ENCODE results near the gene BEGAIN. TPM values are rescaled to one million over a fixed set of nuclear protein-coding genes. Genes with fewer than 3 reads are reported as not detected.

BEGAIN gene
- total and polyA plus RNA-seq, 4 donors: 0.27 to 1.6 (median 1.3) TPM

GRCh38 chr14:100570726-100571454 lies 16.3 kb downstream of the BEGAIN start:
- Histone ChIP-seq H3K36me3 (ENCODE audit: control insufficient read depth in 4 of 4, insufficient read depth in 4 of 4, low read length in 4 of 4) (no peaks in the 10 kb centered on the region), H3K4me1 (ENCODE audit: control insufficient read depth in 5 of 5, insufficient read depth in 5 of 5, low read length in 5 of 5) (peaks cover 0 to 11% (median 3%) of the 10 kb centered on the region in 5 donors), H3K27me3 (ENCODE audit: control insufficient read depth in 3 of 3, insufficient read depth in 3 of 3, low read length in 2 of 3) (peaks cover 13 to 52% (median 17%) of the 10 kb centered on the region in 3 donors), H3K9ac (ENCODE audit: insufficient read depth in 1 of 2, low read length in 2 of 2) (no peak overlapping the region), H3K27ac (ENCODE audit: low read depth in 1 of 2, low read length in 1 of 2) (no peak overlapping the region), H3K4me3 (no peak overlapping the region), H3K9me3 (ENCODE audit: control insufficient read depth in 4 of 4, insufficient read depth in 3 of 4, low read length in 3 of 4) (no peaks in the 10 kb centered on the region)
- ATAC-seq (ENCODE audit: insufficient read depth, low FRiP score) (no peak), DNase-seq (no peak)
- 77% methylated on average over 21 to 23 of the region's 23 CpGs for WGBS, 2 donors
- TF ChIP-seq CTCF (IDR thresholded peaks at IDR 0.05; ENCODE audit: control extremely low read depth, extremely low read depth): no peak

- no peak for ATAC-seq (ENCODE audit: insufficient read depth, low FRiP score)
- H3K36me3 ChIP-seq (ENCODE audit: control insufficient read depth in 4 of 4, insufficient read depth in 4 of 4, low read length in 4 of 4): no peaks in the 10 kb centered on the region
- WGBS, 2 donors: 41 to 52% methylated on average over 14 of the region's 14 CpGs
- peaks cover 17 to 52% (median 20%) of the 10 kb centered on the region in 3 donors for H3K27me3 ChIP-seq (ENCODE audit: control insufficient read depth in 3 of 3, insufficient read depth in 3 of 3, low read length in 2 of 3)
- no peak overlapping the region for H3K9ac ChIP-seq (ENCODE audit: insufficient read depth in 1 of 2, low read length in 2 of 2)
- H3K4me3 ChIP-seq: no peak overlapping the region
- H3K27ac ChIP-seq (ENCODE audit: low read depth in 1 of 2, low read length in 1 of 2): no peak overlapping the region
- no peak for DNase-seq
- TF ChIP-seq CTCF (IDR thresholded peaks at IDR 0.05; ENCODE audit: control extremely low read depth, extremely low read depth): no peak
- H3K9me3 ChIP-seq (ENCODE audit: control insufficient read depth in 4 of 4, insufficient read depth in 3 of 4, low read length in 3 of 4): no peaks in the 10 kb centered on the region
- peaks cover 0 to 11% (median 3%) of the 10 kb centered on the region in 5 donors for H3K4me1 ChIP-seq (ENCODE audit: control insufficient read depth in 5 of 5, insufficient read depth in 5 of 5, low read length in 5 of 5)
Observed at GRCh38 chr14:100569734-100570286, 17.4 kb downstream of the BEGAIN start.

GRCh38 chr14:100568998-100569733 lies 18.1 kb downstream of the BEGAIN start:
- Histone ChIP-seq H3K4me1 (ENCODE audit: control insufficient read depth in 5 of 5, insufficient read depth in 5 of 5, low read length in 5 of 5) (peaks cover 0 to 11% (median 3%) of the 10 kb centered on the region in 5 donors), H3K9ac (ENCODE audit: insufficient read depth in 1 of 2, low read length in 2 of 2) (no peak overlapping the region), H3K4me3 (no peak overlapping the region), H3K27ac (ENCODE audit: low read depth in 1 of 2, low read length in 1 of 2) (no peak overlapping the region), H3K9me3 (ENCODE audit: control insufficient read depth in 4 of 4, insufficient read depth in 3 of 4, low read length in 3 of 4) (no peaks in the 10 kb centered on the region), H3K36me3 (ENCODE audit: control insufficient read depth in 4 of 4, insufficient read depth in 4 of 4, low read length in 4 of 4) (no peaks in the 10 kb centered on the region), H3K27me3 (ENCODE audit: control insufficient read depth in 3 of 3, insufficient read depth in 3 of 3, low read length in 2 of 3) (peaks cover 14 to 52% (median 20%) of the 10 kb centered on the region in 3 donors)
- DNase-seq (no peak), ATAC-seq (ENCODE audit: insufficient read depth, low FRiP score) (no peak)
- WGBS, 2 donors: 7 to 9% methylated on average over 41 to 45 of the region's 45 CpGs
- no peak for TF ChIP-seq CTCF (IDR thresholded peaks at IDR 0.05; ENCODE audit: control extremely low read depth, extremely low read depth)

All from lung (tissue), 12 donors.